IPS DF 6.9 (cell line): Measurements from ENCODE around the gene GAPVD1.

Experiments used
- DNase-seq: peaks from one replicate; pipeline ENCODE4 v3.0.0-alpha.2; 2013; ENCODE audit warnings: low read depth, low spot score
- H3K27ac ChIP-seq: one replicate; pipeline ENCODE4 v1.5.1; 2013; ENCODE audit warnings: low read length, control low read depth
- H3K27me3 ChIP-seq: 2 replicates; pipeline ENCODE4 v1.6.1; 2013; ENCODE audit warnings: mild to moderate bottlenecking, low read length; ENCODE audit not compliant: control insufficient read depth, insufficient read depth
- H3K36me3 ChIP-seq: 2 replicates; pipeline ENCODE4 v1.6.1; 2013; ENCODE audit warnings: low read length; ENCODE audit not compliant: control insufficient read depth, insufficient read depth
- H3K4me1 ChIP-seq: 2 replicates; pipeline ENCODE4 v1.6.1; 2013; ENCODE audit warnings: low read length; ENCODE audit not compliant: control insufficient read depth, insufficient read depth
- H3K4me3 ChIP-seq: 2 replicates; pipeline ENCODE4 v1.5.1; 2013; ENCODE audit warnings: mild to moderate bottlenecking, low read length
- H3K9me3 ChIP-seq: 2 replicates; pipeline ENCODE4 v1.6.1; 2013; ENCODE audit warnings: low read length, inconsistent platforms; ENCODE audit not compliant: control insufficient read depth, insufficient read depth
- WGBS: extraction: QIAGEN DNeasy Blood & Tissue Kit; methylation state at CpG from one replicate; pipeline ENCODE4 v1.1.7; 2013; ENCODE audit warnings: mixed read lengths, missing lambda C conversion rate; ENCODE audit not compliant: insufficient read length, insufficient coverage; 5-methylcytosine and 5-hydroxymethylcytosine counted together

Gene GAPVD1

GRCh38 chr9:125404733-125405132 lies 143.1 kb downstream of the GAPVD1 start:
- WGBS, result no CpG with 5 or more reads among the region's 7 CpGs
- H3K36me3 ChIP-seq, result no peaks in the 10 kb centered on the region
- DNase-seq, result no peak
- no peak overlapping the region for H3K27ac ChIP-seq
- no peak overlapping the region for H3K4me3 ChIP-seq
- H3K27me3 ChIP-seq, result no peaks in the 10 kb centered on the region
- H3K9me3 ChIP-seq, result no peaks in the 10 kb centered on the region
- no peaks in the 10 kb centered on the region for H3K4me1 ChIP-seq

- H3K4me1 ChIP-seq, result no peaks in the 10 kb centered on the region
- H3K27ac ChIP-seq, result no peak overlapping the region
- no peak for DNase-seq
- H3K36me3 ChIP-seq, result no peaks in the 10 kb centered on the region
- H3K4me3 ChIP-seq, result no peak overlapping the region
- H3K27me3 ChIP-seq, result no peaks in the 10 kb centered on the region
- no CpG with 5 or more reads among the region's 15 CpGs for WGBS
- H3K9me3 ChIP-seq, result no peaks in the 10 kb centered on the region
These were observed 144.5 kb downstream of the GAPVD1 start for GRCh38 chr9:125405938-125406809.

- Histone ChIP-seq H3K9me3 (no peaks in the 10 kb centered on the region), H3K36me3 (no peaks in the 10 kb centered on the region), H3K4me1 (no peaks in the 10 kb centered on the region), H3K4me3 (no peak overlapping the region), H3K27ac (no peak overlapping the region), H3K27me3 (no peaks in the 10 kb centered on the region)
- no CpG with 5 or more reads among the region's 13 CpGs for WGBS
- no peak for DNase-seq
These were observed 145.1 kb downstream of the GAPVD1 start for GRCh38 chr9:125406810-125407087.

- no peak for DNase-seq
- WGBS, result no CpG with 5 or more reads among the region's 17 CpGs
- Histone ChIP-seq H3K36me3 (no peaks in the 10 kb centered on the region), H3K9me3 (no peaks in the 10 kb centered on the region), H3K27me3 (no peaks in the 10 kb centered on the region), H3K27ac (no peak overlapping the region), H3K4me3 (no peak overlapping the region; the same call in 1 of the 2 replicates), H3K4me1 (no peaks in the 10 kb centered on the region)
These were observed 145.9 kb downstream of the GAPVD1 start for GRCh38 chr9:125407432-125407973.

GRCh38 chr9:125407974-125408900 lies 146.6 kb downstream of the GAPVD1 start:
- peak; percentile 48 for DNase-seq
- WGBS, result no CpG with 5 or more reads among the region's 104 CpGs
- no peaks in the 10 kb centered on the region for H3K4me1 ChIP-seq

GRCh38 chr9:125409217-125409636 lies 147.6 kb downstream of the GAPVD1 start:
- H3K36me3 ChIP-seq, result no peaks in the 10 kb centered on the region

More at GRCh38 chr9:125407974-125408900, 146.6 kb downstream of the GAPVD1 start:
- no peaks in the 10 kb centered on the region for H3K36me3 ChIP-seq
- H3K27me3 ChIP-seq, result no peaks in the 10 kb centered on the region
- H3K9me3 ChIP-seq, result no peaks in the 10 kb centered on the region
- no peak overlapping the region for H3K27ac ChIP-seq
- H3K4me3 ChIP-seq, result peak overlapping the region; percentile 63; the same call in 1 of the 2 replicates

GRCh38 chr9:125409637-125410521 lies 148.3 kb downstream of the GAPVD1 start:
- Histone ChIP-seq H3K27ac (no peak overlapping the region), H3K27me3 (no peaks in the 10 kb centered on the region), H3K4me1 (no peaks in the 10 kb centered on the region), H3K4me3 (no peak overlapping the region), H3K9me3 (no peaks in the 10 kb centered on the region), H3K36me3 (no peaks in the 10 kb centered on the region)
- DNase-seq, result peak; percentile 35
- WGBS, result 100% methylated on average over 2 of the region's 13 CpGs

More at GRCh38 chr9:125409217-125409636, 147.6 kb downstream of the GAPVD1 start:
- no peak for DNase-seq
- no CpG with 5 or more reads among the region's 20 CpGs for WGBS
- Histone ChIP-seq H3K4me3 (no peak overlapping the region), H3K9me3 (no peaks in the 10 kb centered on the region), H3K27me3 (no peaks in the 10 kb centered on the region), H3K4me1 (no peaks in the 10 kb centered on the region), H3K27ac (no peak overlapping the region)

- no peaks in the 10 kb centered on the region for H3K27me3 ChIP-seq
- no peak for DNase-seq
- H3K27ac ChIP-seq, result no peak overlapping the region
- H3K4me3 ChIP-seq, result no peak overlapping the region
- no peaks in the 10 kb centered on the region for H3K36me3 ChIP-seq
- H3K4me1 ChIP-seq, result no peaks in the 10 kb centered on the region
- no CpG with 5 or more reads among the region's 24 CpGs for WGBS
- H3K9me3 ChIP-seq, result no peaks in the 10 kb centered on the region
These were observed 148.9 kb downstream of the GAPVD1 start for GRCh38 chr9:125410522-125410894.

- Histone ChIP-seq H3K4me3 (no peak overlapping the region), H3K4me1 (no peaks in the 10 kb centered on the region), H3K9me3 (no peaks in the 10 kb centered on the region), H3K27ac (no peak overlapping the region), H3K27me3 (no peaks in the 10 kb centered on the region), H3K36me3 (no peaks in the 10 kb centered on the region)
- no peak for DNase-seq
- no CpG with 5 or more reads among the region's 14 CpGs for WGBS
These were observed 149.6 kb downstream of the GAPVD1 start for GRCh38 chr9:125411171-125411756.
